HUES6 (cell line): ENCODE measurements around the gene EXOSC7.

Experiments used
- H3K27ac ChIP-seq: 2 replicates; pipeline ENCODE4 v1.7.0; 2013; ENCODE audit warnings: low read depth, mild to moderate bottlenecking, low read length, inconsistent platforms
- H3K27me3 ChIP-seq: 2 replicates; pipeline ENCODE4 v1.6.1; 2013; ENCODE audit warnings: low read length; ENCODE audit not compliant: control insufficient read depth, insufficient read depth
- H3K36me3 ChIP-seq: 2 replicates; pipeline ENCODE4 v1.6.1; 2013; ENCODE audit warnings: low read length; ENCODE audit not compliant: control insufficient read depth, insufficient read depth
- H3K4me1 ChIP-seq: 2 replicates; pipeline ENCODE4 v1.6.1; 2013; ENCODE audit warnings: low read length; ENCODE audit not compliant: control insufficient read depth, insufficient read depth
- H3K4me3 ChIP-seq: 2 replicates; pipeline ENCODE4 v1.5.1; 2013; ENCODE audit warnings: low read depth, low read length
- H3K9ac ChIP-seq: one replicate; pipeline ENCODE4 v1.6.1; 2013; ENCODE audit warnings: mild to moderate bottlenecking, low read length
- H3K9me3 ChIP-seq: 2 replicates; pipeline ENCODE4 v1.6.1; 2013; ENCODE audit warnings: low read depth, low read length; ENCODE audit not compliant: control insufficient read depth, insufficient read depth

The EXOSC7 gene

DNA sequence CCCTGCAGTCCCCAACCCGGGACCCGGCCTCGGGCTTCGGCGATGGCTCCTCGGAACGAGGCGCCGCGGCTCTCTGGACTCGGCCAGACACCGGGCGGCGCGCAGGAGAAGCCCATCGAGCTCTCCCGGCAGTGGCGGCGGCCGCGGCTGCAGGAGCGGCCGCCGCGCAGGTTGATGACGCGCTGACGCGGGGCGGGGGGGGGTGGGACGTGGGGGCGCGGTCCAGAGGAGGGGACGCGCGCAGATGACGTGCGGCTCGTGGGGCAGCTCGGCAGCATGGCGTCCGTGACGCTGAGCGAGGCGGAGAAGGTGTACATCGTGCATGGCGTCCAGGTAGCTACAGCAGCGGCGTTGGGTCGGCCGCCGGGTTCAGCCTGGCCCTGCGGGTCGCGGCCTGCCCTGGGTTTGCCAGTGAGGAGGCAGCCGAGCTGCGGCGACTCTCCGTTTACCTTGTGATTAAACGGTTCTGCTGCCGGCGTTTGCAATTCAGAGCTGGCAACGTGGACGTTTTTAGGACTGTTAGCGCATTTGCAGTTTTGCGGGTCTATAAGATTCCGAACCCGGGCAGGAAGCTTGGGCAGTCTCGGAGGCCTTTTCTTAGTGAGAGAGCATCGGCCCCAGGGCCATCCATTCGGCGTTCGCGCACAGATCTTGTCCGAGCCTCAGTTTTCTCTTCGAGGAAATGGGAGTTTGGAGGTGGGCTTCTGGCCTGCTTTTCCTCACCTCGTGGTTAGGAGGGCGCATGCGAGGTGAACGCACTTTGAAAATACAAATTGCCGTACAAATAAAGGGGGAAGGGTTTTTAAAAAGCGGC, at the start of gene EXOSC7, which contains the start of gene ZDHHC3:
EXOSC7 (plus strand) TSS at position 243 of the 814 bp plus-strand sequence; CDS start at position 277, 34 bp downstream.
ZDHHC3 (minus strand) TSS at position 173 of the 814 bp plus-strand sequence. CDS start 16,738 bp downstream, outside the sequence.
- Histone ChIP-seq H3K4me3 (peak within 1 kb of the TSS; percentile 99), H3K4me1 (peaks cover 9% of the 10 kb centered on the region; the same call in 1 of the 2 replicates), H3K27ac (peak within 1 kb of the TSS; percentile 96), H3K9me3 (no peaks in the 10 kb centered on the region), H3K9ac (peak within 1 kb of the TSS; percentile 96), H3K27me3 (no peaks in the 10 kb centered on the region), H3K36me3 (peaks cover 5% of the 10 kb centered on the region; the same call in 1 of the 2 replicates)

DNA sequence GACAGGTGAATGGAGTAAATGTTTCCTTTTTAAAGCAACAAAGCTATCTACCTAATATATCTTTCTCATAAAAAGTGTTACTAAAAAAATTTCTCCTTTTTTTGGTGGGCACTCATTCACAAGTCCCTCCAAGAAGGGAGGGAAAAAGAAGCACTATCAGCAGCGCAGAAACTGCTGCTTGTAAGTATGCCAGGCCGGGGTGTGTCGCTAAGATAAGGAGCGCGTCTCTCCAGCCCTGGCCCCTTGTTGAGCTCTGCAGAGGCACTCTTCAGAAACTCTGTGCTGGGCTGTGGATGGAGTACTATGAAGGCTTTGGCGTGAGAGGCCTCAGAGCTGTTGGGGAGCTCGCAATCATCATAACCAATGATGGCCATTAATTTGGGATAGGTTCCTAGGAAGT, 49.1 kb upstream of the EXOSC7 start:
- no peaks in the 10 kb centered on the region for H3K9me3 ChIP-seq
- H3K27ac ChIP-seq = no peak overlapping the region
- H3K4me3 ChIP-seq = no peak overlapping the region
- H3K9ac ChIP-seq = no peak overlapping the region
- peaks cover 68% of the 10 kb centered on the region for H3K36me3 ChIP-seq
- no peaks in the 10 kb centered on the region for H3K27me3 ChIP-seq
- H3K4me1 ChIP-seq = no peaks in the 10 kb centered on the region

DNA sequence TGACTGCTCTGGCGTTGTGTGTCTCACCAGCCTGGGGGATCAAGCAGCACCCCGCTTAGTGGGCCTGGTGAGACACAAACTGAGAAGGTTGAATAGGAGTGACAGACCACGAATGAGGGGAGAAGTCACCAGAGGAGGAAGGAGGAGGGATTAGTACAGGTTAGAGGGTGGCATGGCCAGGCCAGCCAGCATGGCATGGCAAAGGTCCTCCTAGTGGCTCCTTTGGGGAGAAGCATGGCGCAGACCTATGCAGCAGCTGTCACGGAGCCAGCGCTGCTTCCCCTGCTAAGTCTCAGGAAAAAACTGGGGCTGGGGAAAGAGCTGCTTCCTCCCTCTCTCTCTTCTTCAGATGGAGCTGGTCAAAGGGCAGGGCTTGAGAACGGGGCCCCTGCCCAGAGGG, 48.7 kb upstream of the EXOSC7 start:
- Histone ChIP-seq H3K36me3 (peaks cover 71% of the 10 kb centered on the region), H3K27me3 (no peaks in the 10 kb centered on the region), H3K27ac (no peak overlapping the region), H3K4me3 (no peak overlapping the region), H3K4me1 (no peaks in the 10 kb centered on the region), H3K9me3 (no peaks in the 10 kb centered on the region), H3K9ac (no peak overlapping the region)

DNA sequence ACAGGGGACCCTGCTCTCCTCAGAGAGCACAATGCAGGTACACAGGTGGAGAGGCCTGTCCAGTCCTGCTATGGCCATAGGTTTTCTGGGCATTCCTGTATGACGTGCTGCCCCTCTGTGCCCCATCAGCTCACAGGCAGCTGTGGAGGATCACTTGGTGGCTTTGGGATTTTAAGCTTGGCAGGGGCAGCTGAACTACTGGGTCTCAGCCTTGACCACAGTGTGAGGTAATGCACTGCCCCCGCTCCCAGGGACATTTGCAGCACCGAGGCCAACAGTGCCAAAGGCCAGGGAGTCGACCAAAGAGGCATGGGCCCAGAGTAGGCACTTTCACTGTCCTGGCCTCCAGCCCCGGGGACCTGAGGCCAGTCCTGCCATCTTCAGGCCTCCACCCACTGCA, 46.3 kb upstream of the EXOSC7 start:
- peaks cover 83% of the 10 kb centered on the region for H3K36me3 ChIP-seq
- H3K9ac ChIP-seq = no peak overlapping the region
- H3K27me3 ChIP-seq = no peaks in the 10 kb centered on the region
- no peak overlapping the region for H3K4me3 ChIP-seq
- no peaks in the 10 kb centered on the region for H3K9me3 ChIP-seq
- H3K4me1 ChIP-seq = peaks cover 15% of the 10 kb centered on the region
- H3K27ac ChIP-seq = no peak overlapping the region

DNA sequence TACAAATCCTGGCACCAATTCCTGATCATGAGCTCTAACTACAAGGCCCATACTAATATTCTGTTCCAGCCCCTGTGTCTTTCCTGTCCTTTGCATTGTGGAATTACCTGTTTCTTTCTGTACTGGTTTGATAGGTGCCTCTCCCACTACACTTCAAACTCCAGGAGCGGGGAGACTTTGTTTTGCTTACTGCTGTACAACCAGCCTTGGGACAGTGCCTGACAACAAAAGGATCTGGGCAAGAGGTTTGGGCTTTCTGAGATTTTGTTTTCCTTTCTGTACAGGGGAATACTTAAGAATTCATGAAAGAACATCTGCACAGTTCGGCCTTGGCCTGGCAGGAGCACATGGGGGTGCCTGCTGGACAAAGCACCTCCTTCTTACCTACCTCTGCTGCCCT, 45.1 kb upstream of the EXOSC7 start:
- Histone ChIP-seq H3K27ac (no peak overlapping the region), H3K4me1 (peaks cover 15% of the 10 kb centered on the region), H3K36me3 (peaks cover 74% of the 10 kb centered on the region), H3K9ac (no peak overlapping the region), H3K4me3 (no peak overlapping the region), H3K27me3 (no peaks in the 10 kb centered on the region), H3K9me3 (no peaks in the 10 kb centered on the region)

DNA sequence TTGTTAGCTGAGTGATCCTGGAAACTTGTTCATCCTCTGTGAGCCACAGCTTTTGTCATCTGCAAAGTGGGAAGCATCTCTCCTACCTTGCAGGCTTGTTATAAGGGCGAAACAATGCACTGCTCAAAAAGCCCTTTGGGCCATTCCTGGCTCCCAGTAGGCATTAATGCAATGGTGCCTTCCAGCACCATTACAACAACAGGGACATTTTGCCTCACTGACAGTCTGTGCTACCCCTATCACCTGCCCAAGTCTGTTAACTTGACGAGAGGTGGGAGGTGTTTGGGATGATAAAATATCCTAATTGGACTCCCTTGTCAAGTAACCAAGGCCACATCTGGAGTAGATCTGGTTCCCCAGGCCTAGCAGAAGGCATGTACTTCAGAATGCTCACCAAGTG, 44.3 kb upstream of the EXOSC7 start:
- no peak overlapping the region for H3K9ac ChIP-seq
- H3K27ac ChIP-seq = no peak overlapping the region
- no peaks in the 10 kb centered on the region for H3K9me3 ChIP-seq
- no peaks in the 10 kb centered on the region for H3K27me3 ChIP-seq
- H3K36me3 ChIP-seq = peaks cover 75% of the 10 kb centered on the region
- no peak overlapping the region for H3K4me3 ChIP-seq
- peaks cover 15% of the 10 kb centered on the region for H3K4me1 ChIP-seq

DNA sequence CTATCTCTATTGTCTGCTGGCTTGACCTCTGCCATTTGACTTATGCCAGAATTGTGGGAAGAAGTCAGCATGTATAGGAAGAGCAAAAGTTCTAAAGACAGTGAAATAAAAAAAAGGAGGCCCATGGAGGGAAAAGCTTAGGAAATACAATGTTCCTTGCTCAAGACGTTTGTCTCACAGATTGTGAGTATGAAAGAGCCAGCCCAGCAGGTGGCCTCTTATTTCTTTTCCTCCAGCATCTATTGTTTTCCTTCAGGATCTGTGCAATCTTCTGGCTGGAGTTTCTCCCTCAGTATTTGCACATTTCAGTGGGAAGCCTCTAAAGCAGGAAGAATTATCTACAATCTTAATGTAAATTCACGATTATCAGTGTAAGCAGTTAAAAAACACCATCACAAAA, 43.8 kb upstream of the EXOSC7 start:
- H3K27me3 ChIP-seq = no peaks in the 10 kb centered on the region
- no peaks in the 10 kb centered on the region for H3K9me3 ChIP-seq
- H3K36me3 ChIP-seq = peaks cover 71% of the 10 kb centered on the region
- H3K9ac ChIP-seq = no peak overlapping the region
- peaks cover 15% of the 10 kb centered on the region for H3K4me1 ChIP-seq
- H3K4me3 ChIP-seq = no peak overlapping the region
- no peak overlapping the region for H3K27ac ChIP-seq

DNA sequence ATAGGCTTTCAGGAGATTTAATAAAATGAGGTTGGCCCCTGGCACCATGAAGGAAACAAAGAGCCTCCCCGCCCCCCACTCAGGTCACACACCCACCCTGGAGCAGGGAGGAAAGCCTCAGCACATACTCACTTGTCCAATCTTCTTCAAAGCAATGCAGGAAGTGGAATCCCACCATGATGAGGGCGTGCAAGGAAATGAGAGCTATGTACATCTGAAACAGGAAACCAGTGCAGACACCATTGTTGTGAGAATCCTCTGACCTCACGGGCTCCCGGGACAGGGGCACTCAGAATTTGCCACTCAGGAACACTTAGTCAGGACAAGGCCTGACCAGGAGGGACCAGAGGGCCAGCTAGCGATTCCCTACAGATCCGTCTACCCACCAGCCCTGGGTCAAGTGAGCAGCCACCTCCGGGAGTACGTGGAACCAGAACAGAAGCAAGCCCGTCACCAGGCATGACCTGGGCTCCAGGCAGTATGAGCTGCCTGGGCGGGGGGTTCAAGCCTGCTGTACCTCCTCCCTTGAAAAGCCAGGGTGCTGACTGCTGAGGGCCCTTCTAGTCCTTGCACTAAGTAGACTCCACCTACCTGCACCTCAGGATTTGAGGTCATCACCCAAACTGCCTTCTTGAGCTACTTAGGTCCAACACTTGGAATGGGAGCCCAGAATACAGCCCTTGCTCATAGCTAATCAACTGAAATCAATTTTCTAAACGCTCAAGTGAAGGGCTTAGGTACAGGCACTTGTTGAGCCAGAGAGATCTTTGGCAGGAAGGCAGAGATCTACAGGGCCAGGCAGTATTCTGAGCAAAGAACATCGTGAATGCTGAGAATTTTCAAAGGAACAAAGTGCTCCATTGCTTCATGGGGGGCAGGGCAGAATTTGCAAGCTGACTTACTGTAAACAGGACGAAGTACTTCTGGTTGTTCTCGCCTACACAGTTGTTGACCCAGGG, 42.8 kb upstream of the EXOSC7 start:
- H3K27me3 ChIP-seq = no peaks in the 10 kb centered on the region
- no peak overlapping the region for H3K27ac ChIP-seq
- no peak overlapping the region for H3K4me3 ChIP-seq
- H3K36me3 ChIP-seq = peaks cover 69% of the 10 kb centered on the region
- H3K9me3 ChIP-seq = no peaks in the 10 kb centered on the region
- H3K9ac ChIP-seq = no peak overlapping the region
- peaks cover 15% of the 10 kb centered on the region for H3K4me1 ChIP-seq

DNA sequence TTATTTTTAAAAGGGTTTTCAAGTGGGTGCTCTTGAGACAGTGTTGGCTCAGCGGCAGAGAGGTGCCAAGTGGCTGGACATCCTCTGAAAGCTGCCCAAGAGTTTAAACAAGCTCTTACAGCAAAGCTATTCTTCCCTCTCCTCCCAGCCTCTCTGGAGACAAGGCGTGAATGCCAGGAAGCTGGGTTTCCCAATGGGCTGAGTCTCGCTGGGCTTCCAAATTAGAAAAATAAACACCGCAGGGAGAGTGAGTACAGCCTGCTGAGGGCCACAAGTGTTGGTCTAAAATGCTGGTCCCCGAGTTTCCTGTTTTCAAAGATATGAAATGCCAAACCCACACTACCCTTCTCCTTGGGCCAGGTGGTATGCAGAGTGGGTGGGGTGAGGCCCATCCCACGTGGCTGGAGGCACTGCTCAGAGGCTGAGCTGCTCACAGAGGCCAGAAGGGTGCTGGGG, 36.4 kb upstream of the EXOSC7 start:
- Histone ChIP-seq H3K9me3 (no peaks in the 10 kb centered on the region), H3K27ac (no peak overlapping the region), H3K36me3 (peaks cover 64% of the 10 kb centered on the region)

DNA sequence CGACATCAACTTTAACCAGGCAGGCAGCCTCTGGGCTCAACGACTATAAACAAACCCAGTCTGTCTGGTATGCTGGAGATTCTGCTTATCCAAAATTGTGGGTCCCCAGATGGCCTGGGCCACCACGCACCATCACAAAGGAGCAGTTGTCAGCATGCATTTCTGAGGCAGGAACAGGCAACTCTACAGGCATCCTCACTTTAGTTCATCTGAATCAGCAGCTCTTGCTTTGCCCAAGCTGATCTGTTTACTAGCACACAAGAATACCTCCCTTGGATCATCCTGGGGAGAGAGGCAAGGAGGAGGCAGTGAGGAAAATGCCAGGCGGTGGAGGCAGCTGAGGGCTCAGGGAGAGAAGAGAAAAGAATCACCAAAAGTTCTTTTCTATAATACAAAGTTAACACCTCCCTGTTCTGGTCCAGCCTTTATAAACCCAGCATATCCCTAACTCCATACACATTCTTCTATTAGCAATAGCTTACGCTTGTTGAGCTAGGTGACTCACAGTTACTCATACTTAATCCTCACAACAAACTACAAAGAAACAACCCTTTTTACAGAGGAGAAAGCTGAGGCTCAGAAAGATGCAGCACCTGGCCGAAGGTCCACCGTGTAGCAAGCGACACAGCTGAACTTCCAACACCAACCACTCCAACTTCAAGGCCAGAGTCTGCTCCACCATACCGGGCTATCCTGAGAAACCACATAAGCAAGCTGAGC, 33.7 kb upstream of the EXOSC7 start:
- Histone ChIP-seq H3K27ac (no peak overlapping the region), H3K4me1 (no peaks in the 10 kb centered on the region), H3K36me3 (peaks cover 70% of the 10 kb centered on the region), H3K27me3 (no peaks in the 10 kb centered on the region), H3K4me3 (no peak overlapping the region), H3K9me3 (no peaks in the 10 kb centered on the region), H3K9ac (no peak overlapping the region)

More for the DNA sequence above, 36.4 kb upstream of the EXOSC7 start:
- H3K4me1 ChIP-seq = no peaks in the 10 kb centered on the region
- H3K27me3 ChIP-seq = no peaks in the 10 kb centered on the region
- H3K9ac ChIP-seq = no peak overlapping the region
- H3K4me3 ChIP-seq = no peak overlapping the region
